ENCODE data around the gene CHRDL2.

DNA sequence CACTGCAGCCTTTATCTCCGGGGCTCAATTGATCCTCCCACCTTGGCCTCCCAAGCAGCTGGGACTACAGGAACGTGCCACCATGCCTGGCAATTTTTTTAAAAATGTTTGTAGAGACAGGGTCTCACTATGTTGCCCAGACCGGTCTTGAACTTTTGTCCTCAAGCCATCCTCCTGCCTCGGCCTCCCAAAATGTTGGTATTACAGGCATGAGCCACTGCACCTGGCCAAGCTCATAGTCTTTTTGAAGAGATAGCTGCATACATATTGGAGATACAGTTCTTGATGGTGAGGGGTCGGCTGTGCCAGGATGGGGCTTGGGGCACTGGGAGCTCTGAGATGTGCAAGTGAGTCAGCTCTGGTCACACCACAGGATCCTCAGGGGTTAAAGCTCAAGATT, 53.2 kb downstream of the CHRDL2 start:
- TF ChIP-seq, protein P1, sequence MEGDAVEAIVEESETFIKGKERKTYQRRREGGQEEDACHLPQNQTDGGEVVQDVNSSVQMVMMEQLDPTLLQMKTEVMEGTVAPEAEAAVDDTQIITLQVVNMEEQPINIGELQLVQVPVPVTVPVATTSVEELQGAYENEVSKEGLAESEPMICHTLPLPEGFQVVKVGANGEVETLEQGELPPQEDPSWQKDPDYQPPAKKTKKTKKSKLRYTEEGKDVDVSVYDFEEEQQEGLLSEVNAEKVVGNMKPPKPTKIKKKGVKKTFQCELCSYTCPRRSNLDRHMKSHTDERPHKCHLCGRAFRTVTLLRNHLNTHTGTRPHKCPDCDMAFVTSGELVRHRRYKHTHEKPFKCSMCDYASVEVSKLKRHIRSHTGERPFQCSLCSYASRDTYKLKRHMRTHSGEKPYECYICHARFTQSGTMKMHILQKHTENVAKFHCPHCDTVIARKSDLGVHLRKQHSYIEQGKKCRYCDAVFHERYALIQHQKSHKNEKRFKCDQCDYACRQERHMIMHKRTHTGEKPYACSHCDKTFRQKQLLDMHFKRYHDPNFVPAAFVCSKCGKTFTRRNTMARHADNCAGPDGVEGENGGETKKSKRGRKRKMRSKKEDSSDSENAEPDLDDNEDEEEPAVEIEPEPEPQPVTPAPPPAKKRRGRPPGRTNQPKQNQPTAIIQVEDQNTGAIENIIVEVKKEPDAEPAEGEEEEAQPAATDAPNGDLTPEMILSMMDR (IDR thresholded peaks at IDR 0.05), result no peak
- no peak for TF ChIP-seq POLR2AphosphoS5 (IDR thresholded peaks at IDR 0.05)

Data from breast epithelium (tissue), 3 donors.